ENCODE measurements around the gene ST3GAL4. TPM values are rescaled to one million over a fixed set of nuclear protein-coding genes. Genes with fewer than 3 reads are reported as not detected.

Gene ST3GAL4
- total and polyA plus RNA-seq, 2 of the 8 experiments (the other 6 are each of a cell fraction or from before 2014, with no cell fraction given): 15.6 to 20.0 TPM

DNA sequence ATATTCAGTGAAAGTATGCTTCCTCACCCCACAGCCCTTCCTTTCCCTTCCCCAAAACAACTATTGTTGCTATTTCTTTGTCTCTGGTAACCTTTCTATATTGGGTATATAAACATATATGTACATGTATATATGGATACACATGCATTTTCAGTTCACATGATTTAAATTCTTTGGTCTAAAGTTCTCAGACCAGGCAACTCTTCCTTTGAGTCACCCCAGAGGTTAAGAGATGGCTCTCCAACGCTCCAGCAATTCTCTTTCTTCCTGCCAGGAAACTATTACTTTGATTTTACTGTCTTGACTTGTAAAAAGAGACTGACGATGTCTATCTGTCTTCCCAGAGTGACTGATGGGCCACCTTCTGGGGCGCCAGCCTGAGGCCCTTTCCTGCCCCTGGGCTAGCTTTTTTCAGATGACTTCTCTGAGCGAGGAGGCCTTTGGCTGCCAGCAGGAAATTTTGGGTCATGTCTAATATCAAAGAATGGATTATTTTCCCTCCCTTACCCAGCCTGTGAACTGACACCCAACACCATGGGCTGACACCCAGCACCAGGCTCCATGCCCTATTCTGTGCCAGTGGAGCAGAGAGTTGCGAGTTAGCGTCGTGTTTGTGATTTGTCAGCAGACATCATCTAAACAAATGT is 14.4 kb upstream of the ST3GAL4 start:
- no peaks in the 10 kb centered on the region for H3K27me3 ChIP-seq (replicated peaks in 1 of 4; ENCODE audit: control insufficient read depth in 3 of 4, extremely low read depth in 1 of 4, insufficient read depth in 3 of 4, low read length in 3 of 4)
- no peak overlapping the region for H2BK12ac ChIP-seq (ENCODE audit: low read depth, low read length)
- no peak overlapping the region for H2BK15ac ChIP-seq (ENCODE audit: low read length)
- no peak overlapping the region for H3K27ac ChIP-seq (ENCODE audit: low read depth, low read length)
- 94% methylated on average over 7 of the region's 7 CpGs; no CpG with 5 or more reads in 1 of the 2 experiments for WGBS, 2 experiments (ENCODE audit: extremely low coverage in 1 of 2, insufficient coverage in 1 of 2, insufficient read length in 1 of 2, insufficient replicate concordance in 2 of 2, low coverage in 1 of 2, low lambda C conversion rate in 2 of 2, missing lambda C conversion rate in 1 of 2)
- FAIRE-seq: no peak
- H3K14ac ChIP-seq (ENCODE audit: insufficient read length): no peak overlapping the region
- peaks cover 0 to 13% (median 6%) of the 10 kb centered on the region in 4 experiments; a peak in 3 of 7 replicates for H3K4me1 ChIP-seq (replicated peaks in 1 of 4; ENCODE audit: control insufficient read depth in 3 of 4, insufficient read depth in 4 of 4, low read length in 3 of 4)
- no peak overlapping the region for H3K18ac ChIP-seq (ENCODE audit: extremely low read depth, low read length)
- H3K4me2 ChIP-seq (ENCODE audit: insufficient read depth in 1 of 2, low read depth in 2 of 2, low read length in 2 of 2): no peak overlapping the region
- H2BK20ac ChIP-seq (ENCODE audit: low read length): no peak overlapping the region
- no peak overlapping the region for H2AK5ac ChIP-seq (ENCODE audit: low read depth, low read length)
- no peaks in the 10 kb centered on the region for H3K23me2 ChIP-seq (ENCODE audit: low read depth, low read length)
- no peak overlapping the region for H3K23ac ChIP-seq (ENCODE audit: insufficient read length)
- H4K8ac ChIP-seq (ENCODE audit: extremely low read depth, insufficient read depth, low read length): no peak overlapping the region
- no peak overlapping the region for H2BK120ac ChIP-seq (replicated peaks; ENCODE audit: low read depth, low read length)
- no peak overlapping the region for H4K5ac ChIP-seq (ENCODE audit: insufficient read length, low read depth, low read length)
- no peak for DNase-seq (ENCODE audit: low read depth in 1 of 2, low spot score in 2 of 2)
- H3K79me2 ChIP-seq (ENCODE audit: control insufficient read depth in 1 of 2, insufficient read depth in 2 of 2, low read length in 2 of 2): no peaks in the 10 kb centered on the region
- ChIA-PET POLR2A (ENCODE audit: partially characterized antibody) (interaction anchor here (0.7 to 1.5 kb wide), 3 partner anchors 8 to 75 kb away, joined by 3 to 5 read pairs (median 3); partner anchors contain the start of gene ST3GAL4), CTCF (ENCODE audit: partially characterized antibody) (interaction anchor here (3.8 kb wide), 1 partner anchor 31 kb away, joined by 17 read pairs; no protein-coding TSS in a partner anchor)
- no peak overlapping the region for H3K56ac ChIP-seq (replicated peaks; ENCODE audit: insufficient read length, low read depth, low read length)
- no peak overlapping the region for H4K91ac ChIP-seq (replicated peaks; ENCODE audit: insufficient read length, low read length)
- H2AFZ ChIP-seq (ENCODE audit: low read length): no peak overlapping the region
- H3K4me3 ChIP-seq (ENCODE audit: extremely low read depth in 1 of 4, insufficient read depth in 2 of 4, low read depth in 3 of 4, low read length in 4 of 4): no peak overlapping the region
- H3K4ac ChIP-seq (replicated peaks; ENCODE audit: insufficient read length, low read depth, low read length): no peak overlapping the region
- H4K20me1 ChIP-seq (replicated peaks in 1 of 2; ENCODE audit: control insufficient read depth in 1 of 2, insufficient read depth in 2 of 2, low read length in 2 of 2): peaks cover 0 to 1% of the 10 kb centered on the region in 2 experiments
- H3K9me3 ChIP-seq (ENCODE audit: insufficient read depth in 2 of 2, low read depth in 1 of 2, low read length in 1 of 2): no peaks in the 10 kb centered on the region
- H2BK5ac ChIP-seq (ENCODE audit: low read depth, low read length): no peak overlapping the region
- TF ChIP-seq, protein P1, sequence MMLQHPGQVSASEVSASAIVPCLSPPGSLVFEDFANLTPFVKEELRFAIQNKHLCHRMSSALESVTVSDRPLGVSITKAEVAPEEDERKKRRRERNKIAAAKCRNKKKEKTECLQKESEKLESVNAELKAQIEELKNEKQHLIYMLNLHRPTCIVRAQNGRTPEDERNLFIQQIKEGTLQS (IDR thresholded peaks at IDR 0.05; ENCODE audit: insufficient read depth, low read depth, low read length): no peak
- TF ChIP-seq SAP30 (IDR thresholded peaks at IDR 0.05; ENCODE audit: insufficient read depth, insufficient replicate concordance, low read length): no peak
- H3K79me1 ChIP-seq (ENCODE audit: low read depth, low read length): no peaks in the 10 kb centered on the region; the same call in 1 of the 2 replicates
- no peak overlapping the region for H3K9ac ChIP-seq (replicated peaks in 1 of 4; ENCODE audit: extremely low read depth in 1 of 4, low read depth in 3 of 4, low read length in 3 of 4)
- peaks cover 0 to 22% (median 4%) of the 10 kb centered on the region in 4 experiments; a peak in 3 of 8 replicates for H3K36me3 ChIP-seq (ENCODE audit: control insufficient read depth in 2 of 4, insufficient read depth in 4 of 4, low read length in 3 of 4)
